Measurements from ENCODE around the gene IFFO2.

The IFFO2 gene

DNA sequence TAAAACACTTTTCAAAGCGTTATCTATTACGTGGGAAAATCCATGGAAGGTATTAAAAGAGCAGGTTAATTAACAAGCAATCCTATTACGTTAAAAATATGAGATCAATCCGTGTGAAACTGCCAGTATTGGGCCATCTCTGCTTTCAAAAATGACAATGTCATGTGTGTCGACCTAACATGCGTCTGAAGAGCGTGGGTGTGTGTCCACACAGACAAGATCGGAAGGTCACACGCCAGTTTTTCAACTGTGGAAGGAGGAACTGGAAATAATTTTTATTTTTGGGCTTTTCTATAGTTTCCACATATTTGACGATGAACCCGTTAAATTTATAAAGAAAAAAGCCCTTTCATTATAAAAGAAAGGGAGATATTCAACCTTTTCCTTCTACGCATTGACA lies 36.5 kb downstream of the IFFO2 start:
- DNase-seq (ENCODE audit: low spot score), result no peak

DNA sequence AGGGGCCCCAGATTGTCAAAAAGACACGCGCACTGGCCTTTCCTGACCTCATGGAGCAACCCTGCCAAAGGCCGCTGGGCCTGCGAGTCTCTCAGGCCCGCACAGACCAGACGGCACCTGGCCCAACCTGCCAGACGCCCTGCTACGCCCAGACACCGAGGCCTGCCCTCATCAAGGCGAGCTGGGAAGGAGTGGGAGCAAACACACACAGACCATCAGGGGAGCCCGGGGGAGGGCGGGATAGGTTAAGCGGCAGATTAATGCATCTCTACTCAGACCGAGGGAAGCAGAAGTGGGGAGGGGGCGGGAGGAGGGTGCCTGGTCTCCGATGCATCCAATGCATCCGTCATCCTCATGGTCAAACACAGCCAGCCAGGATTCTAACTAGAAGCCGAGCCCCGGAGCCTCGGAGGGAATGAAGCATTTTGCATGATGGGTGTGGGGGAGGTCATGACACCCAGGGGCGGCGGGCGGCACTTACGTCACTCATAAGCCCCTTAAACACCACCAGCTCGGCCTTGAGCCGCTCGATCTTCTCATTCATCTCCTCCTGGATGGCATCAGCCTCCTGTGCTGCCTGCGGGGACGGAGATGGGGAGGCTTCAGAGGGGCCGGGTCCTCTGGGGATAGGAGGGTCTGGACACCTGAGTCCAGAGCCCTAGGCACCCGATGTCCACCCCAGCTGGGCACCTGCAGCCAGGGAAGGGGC lies 37.1 kb downstream of the IFFO2 start:
- no peak for DNase-seq (ENCODE audit: low spot score)

DNA sequence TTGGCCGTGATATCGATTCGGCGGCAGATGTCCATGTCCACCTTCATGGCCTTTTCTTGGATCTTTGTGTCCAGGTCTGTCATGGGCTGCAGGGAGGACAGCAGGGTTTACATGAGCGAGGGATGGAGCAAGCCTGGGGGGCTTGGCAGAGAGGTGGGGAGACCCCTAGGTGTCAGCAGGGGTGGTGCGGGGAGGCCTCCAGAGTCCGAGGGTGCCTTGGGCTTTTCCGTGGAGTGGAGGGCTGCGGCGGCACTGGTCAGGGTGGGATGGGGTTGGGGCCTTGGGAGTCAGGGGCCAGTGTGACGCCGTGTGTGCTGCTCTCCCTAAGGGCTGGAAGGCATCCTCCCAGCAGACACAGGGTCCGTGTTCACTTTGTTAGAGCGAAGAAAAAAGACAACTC lies 38.1 kb downstream of the IFFO2 start:
- DNase-seq (ENCODE audit: low spot score), result no peak

DNA sequence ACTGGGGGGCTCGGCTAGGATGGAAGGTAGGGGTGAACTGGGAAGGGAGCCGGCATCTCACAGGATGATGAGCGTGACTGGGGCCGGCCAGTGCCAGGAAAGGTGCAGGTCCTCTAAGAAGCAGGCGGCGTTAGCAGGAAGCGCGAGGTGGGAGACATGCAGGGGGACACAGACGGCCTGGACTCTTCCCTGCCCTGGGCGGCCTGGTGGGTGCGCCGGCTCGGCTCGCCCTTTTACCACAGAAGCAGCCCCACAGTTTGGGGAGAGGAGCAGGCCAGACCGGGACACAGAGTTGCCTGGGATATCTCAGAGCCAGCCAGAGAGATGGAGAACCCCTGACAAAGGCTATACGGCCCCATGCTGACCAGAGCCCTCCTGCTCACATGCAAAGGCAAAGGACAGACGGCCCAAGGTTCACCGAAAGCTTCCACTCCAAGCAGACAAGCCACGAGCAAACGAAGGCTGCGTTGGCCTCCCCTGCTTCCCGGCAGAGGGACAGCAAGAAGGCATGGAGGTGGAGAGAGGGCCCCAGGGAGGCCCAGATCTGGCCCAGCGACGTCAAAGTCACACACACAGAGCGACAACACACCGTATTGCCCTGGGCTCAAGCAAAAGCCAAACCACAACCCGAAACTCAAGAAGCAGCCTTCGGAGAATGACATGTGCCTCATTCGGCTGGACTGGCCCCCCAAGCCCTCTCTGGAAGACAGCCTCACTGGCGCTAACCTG lies 39.2 kb downstream of the IFFO2 start:
- DNase-seq (ENCODE audit: low spot score), result no peak

DNA sequence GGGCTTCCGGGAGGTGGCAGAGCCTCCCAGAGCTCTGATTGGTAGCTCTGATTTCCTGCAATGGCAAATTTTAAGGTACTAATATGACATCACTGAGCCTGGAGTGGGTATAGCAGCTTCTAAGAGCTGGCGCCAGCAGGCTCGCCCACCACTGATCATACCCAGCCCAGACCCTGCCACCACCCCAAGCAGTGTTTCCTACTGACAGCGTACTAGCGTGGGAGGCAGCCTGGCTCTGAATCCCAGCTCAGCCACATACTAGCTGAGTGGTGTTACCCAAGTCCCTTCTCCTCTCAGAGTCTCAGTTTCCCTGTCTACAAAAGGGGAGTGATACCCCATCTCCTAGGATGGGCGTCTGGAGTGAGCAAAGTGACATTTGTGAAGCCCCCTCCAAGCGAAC lies 41.1 kb downstream of the IFFO2 start:
- no peak for DNase-seq (ENCODE audit: low spot score)

DNA sequence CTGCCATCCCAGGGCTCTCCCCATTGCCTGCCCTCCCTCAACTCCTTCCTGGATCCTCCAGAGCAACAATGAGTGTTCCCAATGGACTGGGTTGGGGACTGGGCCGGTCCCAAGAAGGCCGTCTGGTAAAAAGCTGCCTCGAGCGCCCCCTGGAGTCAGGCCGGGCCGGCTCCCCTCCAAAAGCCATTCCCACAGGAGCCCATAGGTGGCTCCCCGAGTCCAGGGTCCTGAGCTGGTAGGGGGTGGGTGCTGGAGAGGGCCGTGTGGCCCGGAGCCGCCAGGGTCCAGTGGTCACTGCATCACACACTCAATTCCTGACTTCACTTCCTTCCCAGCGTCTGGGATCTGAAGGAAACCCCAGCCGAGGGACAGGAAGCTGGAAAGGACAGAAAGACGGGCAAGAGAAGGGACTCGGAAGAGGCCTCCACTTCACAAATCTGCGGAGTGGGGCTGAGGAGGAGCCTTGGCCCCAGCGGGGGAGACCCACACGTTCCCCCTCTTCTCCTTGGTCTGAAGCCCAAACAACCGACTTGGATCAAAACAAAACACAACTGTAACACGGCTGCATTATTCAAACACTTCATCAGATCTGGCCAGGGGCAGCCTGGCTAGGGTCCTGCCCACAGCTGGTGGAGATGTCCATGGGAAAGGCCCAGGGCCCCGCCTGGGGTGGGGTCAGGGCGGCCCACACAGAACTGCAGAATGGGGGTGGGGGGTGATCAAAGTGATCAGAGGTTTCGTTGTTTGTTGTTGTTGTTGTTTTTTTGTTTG lies 43.2 kb downstream of the IFFO2 start:
- DNase-seq (ENCODE audit: low spot score), result peak; percentile 65

DNA sequence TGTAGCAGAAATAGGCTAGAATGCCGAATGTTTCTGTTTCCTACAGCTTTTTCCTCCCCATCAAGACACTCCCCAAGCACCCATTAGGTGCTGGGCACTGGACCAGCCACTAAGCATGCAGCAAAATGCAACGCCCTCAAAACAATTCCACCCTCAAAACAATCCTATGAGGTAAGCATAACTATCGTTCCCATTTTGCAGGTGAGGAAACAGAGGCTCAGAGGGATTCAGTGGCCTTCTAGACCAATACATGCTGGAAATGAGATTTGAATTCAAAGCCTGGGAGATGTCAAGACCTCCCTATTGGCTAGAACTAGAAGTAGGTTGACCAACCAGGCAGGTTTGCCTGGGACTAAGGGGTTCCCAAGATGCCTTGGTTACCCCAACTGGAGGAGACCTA lies 43.9 kb downstream of the IFFO2 start:
- no peak for DNase-seq (ENCODE audit: low spot score)

DNA sequence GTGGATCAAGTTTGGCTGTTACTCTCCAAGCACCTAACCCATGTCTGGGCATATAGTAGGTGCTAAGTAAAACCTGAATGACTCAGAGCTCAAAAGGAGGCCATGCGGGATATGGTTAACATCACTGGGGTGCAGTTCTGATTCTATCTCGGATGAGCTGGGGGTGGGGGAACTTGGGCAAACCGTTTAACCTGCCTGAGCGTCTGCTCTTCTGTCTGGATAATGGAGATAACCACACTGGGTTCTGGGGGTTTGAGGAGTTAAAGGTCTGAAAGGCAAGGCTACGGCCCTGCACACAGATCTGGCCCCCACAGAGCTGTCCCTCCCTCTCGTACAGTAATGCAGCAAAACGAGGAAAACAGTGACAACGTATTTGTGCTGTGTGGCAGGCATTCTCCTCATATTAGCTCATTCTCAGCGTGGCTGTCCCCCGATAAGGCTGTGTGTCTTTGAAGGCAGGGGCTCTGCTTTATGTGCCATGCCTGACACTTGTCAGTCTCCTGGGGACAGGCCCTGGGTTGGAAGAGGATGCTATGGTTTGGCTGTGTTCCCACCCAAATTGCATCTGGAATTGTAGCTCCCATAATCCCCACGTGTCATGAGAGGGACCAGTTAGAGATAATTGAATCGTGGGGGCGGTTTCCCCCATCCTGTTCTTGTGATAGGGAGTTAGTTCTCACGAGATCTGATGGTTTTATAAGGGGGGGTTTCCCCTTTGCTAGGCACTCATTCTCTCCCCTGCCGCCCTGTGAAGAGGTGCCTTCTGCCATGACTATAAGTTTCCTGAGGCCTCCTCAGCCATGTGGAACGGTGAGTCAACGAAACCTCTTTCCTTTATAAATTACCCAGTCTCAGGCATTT lies 47.3 kb downstream of the IFFO2 start:
- no peak for DNase-seq (ENCODE audit: low spot score)

DNA sequence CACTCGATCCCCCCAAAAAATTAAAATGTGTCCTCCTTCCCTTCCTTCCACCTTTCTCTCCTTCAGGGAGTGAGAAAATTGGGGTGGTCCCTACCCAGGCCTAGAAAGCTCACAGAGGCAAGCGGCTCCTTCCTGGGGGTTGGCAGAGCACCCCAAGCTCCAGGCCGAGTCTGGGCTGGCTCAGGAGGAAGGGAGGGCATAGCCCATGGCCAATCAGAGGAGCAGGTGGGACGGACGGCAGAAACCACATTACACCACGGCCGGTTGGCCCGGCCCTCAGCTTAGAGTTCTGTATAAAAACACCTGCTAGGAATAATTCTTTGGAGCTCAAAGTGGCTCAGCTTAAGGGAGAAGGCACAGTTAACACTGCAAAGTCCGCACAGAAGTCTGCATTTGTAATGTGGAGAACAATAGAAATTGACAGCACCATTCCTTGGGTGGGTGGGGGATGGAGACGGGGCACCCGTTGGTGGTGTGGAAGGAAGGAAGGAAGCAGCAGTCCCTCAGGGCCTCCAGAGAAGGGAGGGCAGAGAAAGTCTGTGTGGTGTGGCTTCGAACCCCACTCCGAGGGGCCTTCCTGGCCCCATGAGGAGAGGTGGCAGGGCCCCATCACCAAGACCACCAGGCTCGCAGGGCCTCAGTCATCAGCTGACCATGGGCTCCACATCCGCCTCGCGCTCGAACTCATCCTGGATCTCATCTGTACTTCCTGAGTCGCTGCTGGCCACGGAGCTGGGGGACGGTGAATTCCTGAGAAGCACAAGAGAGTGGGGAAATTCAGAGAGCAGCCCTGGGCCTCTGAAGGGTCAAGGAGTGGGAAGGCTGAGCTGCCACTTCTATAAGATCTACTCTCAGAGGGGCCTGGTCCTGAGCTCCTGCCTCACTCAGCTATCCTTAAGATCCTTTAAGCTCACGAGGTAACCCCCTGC lies 48.3 kb downstream of the IFFO2 start:
- no peak for DNase-seq (ENCODE audit: low spot score)

DNA sequence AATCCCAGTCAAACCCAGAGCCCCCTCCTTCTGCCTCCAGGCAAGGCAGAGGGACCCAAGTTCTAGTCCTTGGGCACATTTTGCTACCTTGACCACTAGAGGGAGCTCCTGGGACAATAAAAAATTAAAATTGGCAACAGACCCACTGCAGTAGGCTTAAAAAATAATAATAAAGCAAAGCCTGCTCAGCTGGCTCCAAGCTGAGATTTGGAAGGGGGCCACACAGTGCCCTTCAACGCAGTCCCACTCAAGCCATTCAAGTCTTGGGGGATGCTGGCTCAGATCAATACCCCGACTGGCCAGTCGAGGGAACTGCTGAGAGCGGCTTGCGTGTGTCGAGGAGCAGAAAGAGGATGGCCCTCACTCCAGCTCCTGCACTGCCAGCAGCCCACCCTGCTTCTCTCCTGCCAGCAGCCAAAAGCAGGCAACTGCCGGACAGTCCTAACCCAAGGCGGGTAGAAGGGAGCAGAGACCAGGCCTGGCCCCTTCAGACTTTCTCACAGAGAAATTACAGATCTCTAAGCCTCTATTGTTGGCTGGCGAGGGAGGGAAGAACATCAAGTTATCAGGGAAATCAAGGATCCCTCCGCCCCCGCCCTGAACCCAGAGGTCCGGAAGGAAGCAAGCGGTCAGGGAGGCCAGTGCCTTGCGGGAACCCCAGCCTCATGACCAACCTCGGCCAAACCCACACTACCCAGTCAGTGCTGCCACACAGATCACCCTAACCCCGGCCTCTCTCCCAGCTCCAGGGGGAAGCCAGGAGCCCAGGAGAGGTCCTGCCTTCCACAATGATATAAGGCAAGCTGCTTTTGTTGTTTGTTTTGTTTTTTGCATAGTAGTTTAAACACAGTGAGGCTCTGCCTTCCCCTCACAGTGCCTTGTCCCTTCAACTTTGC lies 49.2 kb downstream of the IFFO2 start:
- DNase-seq (ENCODE audit: low spot score), result peak; percentile 83

DNA sequence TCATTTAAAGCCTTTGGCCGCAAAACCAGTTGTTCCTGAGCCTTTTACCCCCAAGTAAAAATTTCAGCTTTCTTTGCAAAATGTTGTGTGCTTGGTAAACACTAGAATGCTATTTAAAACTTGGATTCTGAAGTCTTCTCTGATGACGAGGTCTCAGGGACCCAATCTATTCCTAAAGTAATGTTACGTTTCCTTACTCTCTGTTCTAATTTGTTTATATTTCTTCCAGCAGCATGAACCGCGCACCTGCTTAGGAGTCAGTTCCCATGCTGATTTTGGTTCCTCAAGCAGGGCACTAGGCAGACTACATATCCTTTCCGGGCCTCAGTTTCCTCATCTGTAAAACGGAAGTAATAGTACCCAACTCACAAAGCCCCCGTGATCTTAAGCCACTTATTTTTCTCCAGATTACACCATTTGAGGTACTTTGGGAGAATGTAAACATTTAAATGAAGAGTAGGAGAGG lies 53.2 kb downstream of the IFFO2 start:
- DNase-seq (ENCODE audit: low spot score), result no peak

DNA sequence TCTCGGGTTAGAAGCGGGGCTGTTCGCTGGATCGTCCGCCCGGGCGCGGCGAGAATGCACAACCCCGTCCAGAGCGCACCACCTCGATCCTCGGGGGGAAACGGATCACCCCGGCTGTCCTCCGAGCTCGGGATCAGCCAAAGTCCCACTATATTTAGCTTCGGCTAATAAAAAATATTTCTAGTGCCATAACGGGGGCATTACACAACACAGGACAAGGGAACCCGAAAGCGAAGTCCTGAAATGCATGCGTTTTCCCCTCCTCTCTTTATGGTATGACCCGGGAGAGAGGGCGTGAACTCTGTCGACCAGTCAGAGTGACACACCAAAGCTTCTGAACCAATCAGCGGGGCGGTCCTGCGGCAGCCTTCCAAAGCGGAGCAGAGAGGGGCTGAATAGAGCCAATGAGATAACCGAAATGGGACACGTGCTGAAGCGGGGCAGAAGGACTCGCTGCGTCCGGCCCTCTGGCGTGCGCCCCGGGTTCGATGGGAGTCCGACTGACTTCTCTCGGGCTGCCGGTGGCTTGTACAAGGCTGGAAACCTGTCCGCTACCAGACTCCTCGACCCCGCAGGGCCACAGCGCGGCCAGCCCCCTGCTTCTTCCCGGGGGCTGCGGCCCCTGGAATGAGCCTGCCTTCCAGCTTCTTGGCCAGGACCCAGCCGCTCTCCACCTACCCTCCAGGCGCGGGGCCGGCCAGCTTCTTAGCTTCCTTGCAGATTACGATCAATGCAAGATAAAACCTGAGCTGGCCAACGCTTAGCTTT lies 53.8 kb downstream of the IFFO2 start, which contains the start of gene ALDH4A1:
Gene ALDH4A1, minus strand, starts transcription at position 33 of the 768 bp plus-strand sequence. Its CDS starts 32 bp downstream, at position 1.
- DNase-seq (ENCODE audit: low spot score), result peak; percentile 99

DNA sequence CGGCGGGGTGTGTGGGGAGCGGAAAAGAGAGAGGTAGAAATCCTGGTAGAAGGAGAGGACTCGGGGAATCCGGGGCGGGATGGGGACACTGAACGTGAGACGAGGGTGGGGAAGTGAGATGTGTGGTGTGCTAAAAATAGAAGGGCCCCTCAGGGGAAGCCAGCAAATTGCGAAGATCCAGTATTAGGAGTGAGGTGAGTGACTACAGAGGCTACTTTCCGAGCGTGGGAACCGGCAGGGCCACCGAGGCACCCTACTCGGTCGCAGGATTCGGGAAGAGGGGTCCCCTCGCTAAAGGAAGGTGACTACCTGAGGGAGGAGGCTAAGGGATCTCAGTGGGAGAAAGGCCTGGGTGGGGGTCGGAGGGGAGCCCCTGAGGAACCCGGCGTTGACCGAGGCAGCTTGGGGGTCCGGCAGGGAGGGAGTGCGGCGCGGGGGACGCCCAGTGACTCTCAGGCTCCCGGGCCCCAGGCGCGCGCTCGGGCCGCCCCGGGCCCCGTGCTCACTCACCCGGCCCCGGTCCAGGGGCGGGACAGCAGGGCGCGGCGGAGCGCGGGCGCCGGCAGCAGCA lies 54.4 kb downstream of the IFFO2 start:
- no peak for DNase-seq (ENCODE audit: low spot score)

DNA sequence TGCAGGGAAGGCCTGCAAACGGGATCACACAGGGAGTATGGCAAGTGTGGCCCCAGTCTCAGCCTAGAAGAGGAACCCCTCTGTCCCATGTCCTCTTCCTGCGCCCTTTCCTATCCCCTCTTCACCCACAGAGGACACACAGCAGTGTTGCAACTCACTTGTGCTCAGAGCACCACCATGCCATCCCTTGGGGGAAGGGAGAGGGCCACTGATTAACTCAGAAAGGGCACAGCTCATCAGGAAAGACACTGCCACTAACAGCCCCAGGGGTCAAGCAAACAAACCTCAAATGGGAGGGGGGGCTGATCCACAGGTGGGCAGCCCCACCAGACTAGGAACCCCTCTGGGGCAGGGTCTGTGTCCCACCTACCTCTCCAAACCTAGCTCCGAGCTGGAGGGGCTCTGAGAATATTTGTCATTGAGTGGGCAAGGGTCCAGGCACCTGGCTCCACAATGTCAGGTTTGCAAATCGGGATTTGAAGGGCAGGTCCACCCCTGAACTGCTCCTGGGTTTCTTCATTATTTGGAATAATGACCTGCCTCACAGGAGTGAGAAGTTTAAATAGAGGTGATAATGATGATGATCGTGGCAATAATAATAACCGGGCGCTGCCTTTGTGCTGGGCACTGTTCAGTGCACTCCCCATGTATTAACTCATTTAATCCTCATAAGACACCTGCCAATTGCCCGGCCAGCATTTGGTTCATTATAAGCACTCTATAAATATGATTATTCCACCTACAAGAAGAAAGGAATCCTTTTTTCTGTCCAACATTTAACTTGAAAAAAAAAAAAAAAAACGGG lies 55.1 kb downstream of the IFFO2 start:
- no peak for DNase-seq (ENCODE audit: low spot score)

DNA sequence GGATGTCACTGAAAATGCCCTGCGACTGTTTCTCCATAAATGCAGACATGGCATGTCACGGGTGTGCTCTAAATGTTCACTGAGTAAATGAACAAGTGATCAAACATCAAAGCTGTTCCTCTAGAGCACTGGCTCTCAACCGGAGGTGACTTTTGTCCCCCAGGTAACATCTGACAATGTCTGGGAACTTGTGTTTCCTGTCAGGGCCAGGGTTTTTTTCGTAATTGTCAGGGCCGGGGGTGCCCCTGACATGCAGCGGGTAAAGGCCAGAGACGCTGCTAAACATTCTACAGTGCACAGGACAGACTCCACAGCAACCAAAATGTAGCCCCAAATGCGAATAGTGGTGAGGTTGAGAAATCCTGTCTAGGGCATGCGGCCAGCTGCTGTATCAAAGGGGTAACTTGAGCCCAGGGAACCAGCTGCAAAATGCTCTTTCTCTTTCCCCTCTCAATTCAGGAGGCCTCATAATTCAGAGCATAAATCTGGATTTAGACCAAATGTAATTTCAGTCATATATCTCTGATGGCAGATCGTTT lies 56.1 kb downstream of the IFFO2 start:
- no peak for DNase-seq (ENCODE audit: low spot score)

DNA sequence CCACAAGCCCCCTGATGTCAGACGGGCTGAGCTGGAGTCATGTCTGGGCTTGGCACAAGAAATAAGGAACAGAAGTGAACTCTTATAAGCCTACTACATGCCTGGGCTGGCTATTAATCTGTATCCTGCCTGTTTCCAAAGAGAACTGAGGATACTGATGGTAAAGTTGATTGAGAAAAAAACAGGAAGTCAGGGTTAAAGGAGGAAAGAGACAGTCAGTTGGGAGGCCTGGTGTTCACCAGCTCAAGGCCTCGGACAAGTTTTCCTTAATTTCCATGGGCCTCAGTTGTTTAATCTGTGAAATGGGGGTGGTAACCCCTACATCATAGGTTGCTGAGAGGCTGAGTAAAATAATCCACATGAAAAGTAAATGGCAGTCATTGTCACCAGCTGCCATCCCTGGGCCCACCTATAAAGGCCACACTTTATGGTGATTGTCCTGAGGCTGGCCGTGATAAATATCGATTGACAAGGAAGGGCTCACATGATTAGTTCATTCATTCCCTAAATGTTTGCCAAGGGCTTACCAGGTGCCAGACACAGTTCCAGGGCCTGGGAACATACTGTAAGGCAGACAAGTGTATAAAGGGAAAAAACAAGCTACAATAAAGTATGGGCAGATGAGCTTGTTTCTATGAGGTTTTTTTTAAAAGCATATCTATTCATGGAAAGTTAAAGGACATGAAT lies 57.0 kb downstream of the IFFO2 start:
- no peak for DNase-seq (ENCODE audit: low spot score)

Measured in SK-N-DZ (cell line).